AG20443 (cell line): ENCODE data around the gene MED20.
A peak's percentile ranks its signal among the peaks of the same experiment; 100 is the strongest.

Experiments used
- DNase-seq: peaks from one replicate; pipeline ENCODE4 v3.0.0; 2012; ENCODE audit warnings: low spot score, mixed read lengths

The MED20 gene

GRCh38 chr6:41914343-41914742 lies 6.6 kb downstream of the MED20 start:
- DNase-seq = no peak

- no peak for DNase-seq
Measured at GRCh38 chr6:41909727-41910126, 11.2 kb downstream of the MED20 start.

GRCh38 chr6:41901882-41902519 lies 18.9 kb downstream of the MED20 start:
- peak; percentile 25 for DNase-seq

GRCh38 chr6:41900861-41901260 lies 20.1 kb downstream of the MED20 start:
- no peak for DNase-seq

GRCh38 chr6:41896281-41896680 lies 24.7 kb downstream of the MED20 start:
- DNase-seq = no peak

GRCh38 chr6:41895300-41896233 lies 25.4 kb downstream of the MED20 start, which contains the start of gene USP49:
USP49 (minus strand) TSS chr6:41895375; CDS start chr6:41806983, 88,392 bp downstream.
- peak; percentile 96 for DNase-seq

GRCh38 chr6:41894366-41895299 lies 26.3 kb downstream of the MED20 start:
- DNase-seq = no peak

GRCh38 chr6:41892921-41893564 lies 27.9 kb downstream of the MED20 start:
- no peak for DNase-seq

- peak; percentile 26 for DNase-seq
Measured at GRCh38 chr6:41887331-41887751, 33.6 kb downstream of the MED20 start.

- no peak for DNase-seq
Measured at GRCh38 chr6:41885930-41886329, 35.0 kb downstream of the MED20 start.

- DNase-seq = no peak
Measured at GRCh38 chr6:41884957-41885356, 36.0 kb downstream of the MED20 start.

- no peak for DNase-seq
Measured at GRCh38 chr6:41881506-41881905, 39.4 kb downstream of the MED20 start.

GRCh38 chr6:41878961-41879405 lies 42.0 kb downstream of the MED20 start:
- peak; percentile 48 for DNase-seq

GRCh38 chr6:41878246-41878645 lies 42.7 kb downstream of the MED20 start:
- peak; percentile 45 for DNase-seq

GRCh38 chr6:41877051-41877680 lies 43.8 kb downstream of the MED20 start:
- no peak for DNase-seq

GRCh38 chr6:41874741-41875140 lies 46.2 kb downstream of the MED20 start:
- DNase-seq = no peak

- no peak for DNase-seq
Measured at GRCh38 chr6:41872147-41872546, 48.8 kb downstream of the MED20 start.

- no peak for DNase-seq
Measured at GRCh38 chr6:41871691-41872090, 49.2 kb downstream of the MED20 start.

GRCh38 chr6:41859356-41859755 lies 61.6 kb downstream of the MED20 start:
- DNase-seq = no peak

GRCh38 chr6:41858703-41859102 lies 62.2 kb downstream of the MED20 start:
- DNase-seq = no peak
